GM12878 (cell line): ENCODE results near the gene RTN4R. TPM values are rescaled to one million over a fixed set of nuclear protein-coding genes. Genes with fewer than 3 reads are reported as not detected.

Source experiments
- HCFC1 ChIP-seq: fragments of 150-350 bp; IDR thresholded peaks from 2 replicates; pipeline ENCODE4 v1.6.1; 2014; ENCODE audit warnings: low read length
- MYB ChIP-seq: fragments of 150-350 bp; IDR thresholded peaks from 2 replicates; pipeline ENCODE4 v1.6.1; 2014; ENCODE audit warnings: mild to moderate bottlenecking, low read depth, low read length, borderline replicate concordance
- PML ChIP-seq: IDR thresholded peaks from 2 replicates; pipeline ENCODE4 v1.6.1; 2012; ENCODE audit warnings: low read length, inconsistent platforms
- polyA plus RNA-seq, 11 experiments: library from polyadenylated mRNA; depleted of rRNA in 4 of 11; unstranded in 6 of 11; stranded (reverse) in 5 of 11; fragments of >200 nt; fragmentation: Nextera tagmentation in 4 of 11; fragmentation: Illumina TruSeq in 1 of 11; extraction: Ambion mirVana in 4 of 11; extraction: Trizol in 1 of 11; gene quantifications; 1 replicate in 1 of 11; 2 replicates in 10 of 11; pipeline versions ENCODE4 v1.2.1 to v1.2.3, GENCODE V29; 2011 to 2016; ENCODE audit warnings: inconsistent platforms in 2 of 11, missing spikeins in 2 of 11, low read depth in 1 of 11
- total RNA-seq, 4 experiments: library from RNA; depleted of rRNA in 3 of 4; stranded (reverse); fragments of >200 nt in 3 of 4; fragmentation: Illumina TruSeq in 1 of 4; extraction: Trizol in 1 of 4; gene quantifications; 2 replicates each; pipeline versions ENCODE4 v1.2.1 to v1.2.3, GENCODE V29; 2013 to 2021
- TF ChIP-seq, protein P1 (sequence below): fragments of 450-650 bp; IDR thresholded peaks from 2 replicates; pipeline ENCODE4 v1.6.1; 2018; ENCODE audit warnings: mild to moderate bottlenecking, low read depth, moderate library complexity; ENCODE audit not compliant: partially characterized antibody
- TF ChIP-seq, protein P2 (sequence below): fragments of 450-650 bp; formaldehyde crosslinking; IDR thresholded peaks from 2 replicates; pipeline ENCODE4 v1.4.0; 2020; ENCODE audit warnings: mild to moderate bottlenecking, moderate library complexity

Gene RTN4R
- total and polyA plus RNA-seq, 10 of the 15 experiments (the other 5 are each of a cell fraction or from before 2014, with no cell fraction given), result 0.03 to 1.0 (median 0.60) TPM; not detected in 2

DNA sequence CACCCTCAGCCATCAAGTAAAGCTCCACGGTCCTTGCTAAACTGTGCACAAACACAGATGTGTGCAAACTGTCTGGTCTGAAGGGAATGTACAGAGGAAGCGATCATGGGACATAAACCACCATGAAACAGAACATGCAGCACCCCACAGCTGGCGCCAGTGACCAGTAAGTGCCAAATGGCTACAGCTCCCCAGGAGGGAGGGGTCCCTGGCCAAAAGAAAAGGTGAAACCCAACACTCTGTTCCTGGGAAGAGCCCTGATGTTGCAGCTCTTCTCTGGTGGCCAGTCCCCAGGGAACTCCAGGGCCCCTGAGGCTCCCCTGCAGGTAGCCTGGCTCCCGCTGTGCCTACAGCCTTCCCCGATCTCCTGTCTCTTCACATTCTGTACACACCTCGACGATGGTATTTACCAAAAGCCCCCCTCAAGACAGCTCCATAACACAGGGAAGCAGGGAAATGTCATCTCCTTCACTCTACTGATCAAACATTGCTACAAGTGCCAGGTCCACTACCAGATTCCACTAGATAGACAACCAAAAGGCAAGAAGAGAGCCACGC is 48.8 kb upstream of the RTN4R start (continued):
- TF ChIP-seq, protein P1, sequence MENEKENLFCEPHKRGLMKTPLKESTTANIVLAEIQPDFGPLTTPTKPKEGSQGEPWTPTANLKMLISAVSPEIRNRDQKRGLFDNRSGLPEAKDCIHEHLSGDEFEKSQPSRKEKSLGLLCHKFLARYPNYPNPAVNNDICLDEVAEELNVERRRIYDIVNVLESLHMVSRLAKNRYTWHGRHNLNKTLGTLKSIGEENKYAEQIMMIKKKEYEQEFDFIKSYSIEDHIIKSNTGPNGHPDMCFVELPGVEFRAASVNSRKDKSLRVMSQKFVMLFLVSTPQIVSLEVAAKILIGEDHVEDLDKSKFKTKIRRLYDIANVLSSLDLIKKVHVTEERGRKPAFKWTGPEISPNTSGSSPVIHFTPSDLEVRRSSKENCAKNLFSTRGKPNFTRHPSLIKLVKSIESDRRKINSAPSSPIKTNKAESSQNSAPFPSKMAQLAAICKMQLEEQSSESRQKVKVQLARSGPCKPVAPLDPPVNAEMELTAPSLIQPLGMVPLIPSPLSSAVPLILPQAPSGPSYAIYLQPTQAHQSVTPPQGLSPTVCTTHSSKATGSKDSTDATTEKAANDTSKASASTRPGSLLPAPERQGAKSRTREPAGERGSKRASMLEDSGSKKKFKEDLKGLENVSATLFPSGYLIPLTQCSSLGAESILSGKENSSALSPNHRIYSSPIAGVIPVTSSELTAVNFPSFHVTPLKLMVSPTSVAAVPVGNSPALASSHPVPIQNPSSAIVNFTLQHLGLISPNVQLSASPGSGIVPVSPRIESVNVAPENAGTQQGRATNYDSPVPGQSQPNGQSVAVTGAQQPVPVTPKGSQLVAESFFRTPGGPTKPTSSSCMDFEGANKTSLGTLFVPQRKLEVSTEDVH, result no peak
- TF ChIP-seq HCFC1 (no peak), PML (no peak), MYB (no peak)
- TF ChIP-seq, protein P2, sequence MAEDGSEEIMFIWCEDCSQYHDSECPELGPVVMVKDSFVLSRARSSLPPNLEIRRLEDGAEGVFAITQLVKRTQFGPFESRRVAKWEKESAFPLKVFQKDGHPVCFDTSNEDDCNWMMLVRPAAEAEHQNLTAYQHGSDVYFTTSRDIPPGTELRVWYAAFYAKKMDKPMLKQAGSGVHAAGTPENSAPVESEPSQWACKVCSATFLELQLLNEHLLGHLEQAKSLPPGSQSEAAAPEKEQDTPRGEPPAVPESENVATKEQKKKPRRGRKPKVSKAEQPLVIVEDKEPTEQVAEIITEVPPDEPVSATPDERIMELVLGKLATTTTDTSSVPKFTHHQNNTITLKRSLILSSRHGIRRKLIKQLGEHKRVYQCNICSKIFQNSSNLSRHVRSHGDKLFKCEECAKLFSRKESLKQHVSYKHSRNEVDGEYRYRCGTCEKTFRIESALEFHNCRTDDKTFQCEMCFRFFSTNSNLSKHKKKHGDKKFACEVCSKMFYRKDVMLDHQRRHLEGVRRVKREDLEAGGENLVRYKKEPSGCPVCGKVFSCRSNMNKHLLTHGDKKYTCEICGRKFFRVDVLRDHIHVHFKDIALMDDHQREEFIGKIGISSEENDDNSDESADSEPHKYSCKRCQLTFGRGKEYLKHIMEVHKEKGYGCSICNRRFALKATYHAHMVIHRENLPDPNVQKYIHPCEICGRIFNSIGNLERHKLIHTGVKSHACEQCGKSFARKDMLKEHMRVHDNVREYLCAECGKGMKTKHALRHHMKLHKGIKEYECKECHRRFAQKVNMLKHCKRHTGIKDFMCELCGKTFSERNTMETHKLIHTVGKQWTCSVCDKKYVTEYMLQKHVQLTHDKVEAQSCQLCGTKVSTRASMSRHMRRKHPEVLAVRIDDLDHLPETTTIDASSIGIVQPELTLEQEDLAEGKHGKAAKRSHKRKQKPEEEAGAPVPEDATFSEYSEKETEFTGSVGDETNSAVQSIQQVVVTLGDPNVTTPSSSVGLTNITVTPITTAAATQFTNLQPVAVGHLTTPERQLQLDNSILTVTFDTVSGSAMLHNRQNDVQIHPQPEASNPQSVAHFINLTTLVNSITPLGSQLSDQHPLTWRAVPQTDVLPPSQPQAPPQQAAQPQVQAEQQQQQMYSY (CRISPR knock-in tag), result no peak
